Limb (tissue), 2 donors: ENCODE data around the gene SLC5A11.
"Not testable (repeated sequence)": the region's sequence is repeated elsewhere in the genome, so short reads cannot be mapped to it uniquely, and the experiment has no call there.

Experiments
- DNase-seq, 2 donors: peaks; one replicate each; pipeline ENCODE4 v3.0.0-alpha.2; 2016; ENCODE audit errors: extremely low spot score in 2 of 2

Gene SLC5A11

GRCh38 chr16:24845726-24846547, at the start of gene SLC5A11:
Gene SLC5A11 (plus strand): TSS chr16:24845963. CDS start chr16:24858644, 12,681 bp downstream.
- DNase-seq: no peak

- no peak for DNase-seq
Observed at GRCh38 chr16:24800586-24800985, 45.2 kb upstream of the SLC5A11 start.

- DNase-seq: no peak
Observed at GRCh38 chr16:24801761-24802302, 43.9 kb upstream of the SLC5A11 start.

GRCh38 chr16:24805484-24805883, 40.3 kb upstream of the SLC5A11 start:
- no peak for DNase-seq

GRCh38 chr16:24807301-24807700, 38.5 kb upstream of the SLC5A11 start:
- DNase-seq: no peak

GRCh38 chr16:24810951-24811843, 34.6 kb upstream of the SLC5A11 start:
- no peak for DNase-seq

- not testable (repeated sequence) for DNase-seq
Observed at GRCh38 chr16:24812813-24813212, 33.0 kb upstream of the SLC5A11 start.

- no peak for DNase-seq
Observed at GRCh38 chr16:24815021-24815420, 30.7 kb upstream of the SLC5A11 start.

GRCh38 chr16:24816688-24817087, 29.1 kb upstream of the SLC5A11 start:
- no peak for DNase-seq

GRCh38 chr16:24819462-24820040, 26.2 kb upstream of the SLC5A11 start:
- no peak for DNase-seq

GRCh38 chr16:24820522-24820921, 25.2 kb upstream of the SLC5A11 start:
- DNase-seq: no peak

- no peak for DNase-seq
Observed at GRCh38 chr16:24821129-24821528, 24.6 kb upstream of the SLC5A11 start.

- no peak for DNase-seq
Observed at GRCh38 chr16:24822542-24822941, 23.2 kb upstream of the SLC5A11 start.

- no peak for DNase-seq
Observed at GRCh38 chr16:24822974-24823373, 22.8 kb upstream of the SLC5A11 start.

GRCh38 chr16:24825696-24826095, 20.1 kb upstream of the SLC5A11 start:
- DNase-seq: no peak

GRCh38 chr16:24826096-24826690, 19.6 kb upstream of the SLC5A11 start:
- DNase-seq: no peak

- no peak for DNase-seq
Observed at GRCh38 chr16:24826817-24827566, 18.8 kb upstream of the SLC5A11 start.

- no peak for DNase-seq
Observed at GRCh38 chr16:24829153-24829552, 16.6 kb upstream of the SLC5A11 start.

GRCh38 chr16:24833352-24833751, 12.4 kb upstream of the SLC5A11 start:
- no peak for DNase-seq

GRCh38 chr16:24834459-24835335, 11.1 kb upstream of the SLC5A11 start:
- DNase-seq: no peak
